Body of pancreas (tissue), 4 donors: ENCODE results near the gene RGS1. TPM values are rescaled to one million over a fixed set of nuclear protein-coding genes. Genes with fewer than 3 reads are reported as not detected.

Experiments
- ATAC-seq: fragments of 150-250 bp; one replicate; pipeline ENCODE4 v1.9.1; 2016
- DNase-seq, 4 donors: peaks; one replicate each; pipeline ENCODE4 v3.0.0-alpha.2; 2019
- H3K27ac ChIP-seq, 4 donors: fragments of 200-600 bp; sonication (generic); 1 replicate in 3 of 4; 2 replicates in 1 of 4; pipeline versions ENCODE4 v1.5.1 to v1.6.1; 2016 to 2019; ENCODE audit warnings: mild to moderate bottlenecking in 1 of 4, mixed read lengths in 1 of 4, moderate library complexity in 1 of 4
- H3K27me3 ChIP-seq, 2 donors: fragments of 200-600 bp; sonication (generic); one replicate each; pipeline ENCODE4 v1.6.0; 2016; ENCODE audit warnings: mild to moderate bottlenecking in 1 of 2
- H3K36me3 ChIP-seq, 2 donors: fragments of 200-600 bp; sonication (generic); replicated peaks in 1 of 2; 2 replicates each; pipeline ENCODE4 v1.5.1; 2016; ENCODE audit warnings: low read depth in 2 of 2; ENCODE audit not compliant: insufficient read depth in 1 of 2
- H3K4me1 ChIP-seq: fragments of 200-600 bp; sonication (generic); one replicate; pipeline ENCODE4 v1.6.0; 2016
- H3K4me3 ChIP-seq, 2 donors: fragments of 200-600 bp; sonication (generic); 1 replicate in 1 of 2; 2 replicates in 1 of 2; pipeline ENCODE4 v1.5.1; 2016 to 2019
- H3K9me3 ChIP-seq, 3 donors: fragments of 200-600 bp; sonication (generic); 1 replicate in 2 of 3; 2 replicates in 1 of 3; pipeline ENCODE4 v1.5.1; 2016
- CTCF ChIP-seq, 7 experiments: fragments of 450-650 bp in 4 of 7; fragments of 200-600 bp in 3 of 7; sonication (generic) in 3 of 7; IDR thresholded peaks; one replicate each; pipeline ENCODE4 v1.5.1; 2016 to 2019; ENCODE audit warnings: antibody characterized with exemption in 7 of 7
- POLR2A ChIP-seq, 3 donors: fragments of 450-650 bp; IDR thresholded peaks; one replicate each; pipeline ENCODE4 v1.6.1; 2016; ENCODE audit warnings: antibody characterized with exemption in 3 of 3, mild to moderate bottlenecking in 2 of 3
- WGBS, 2 donors: methylation state at CpG; one replicate each; pipeline ENCODE4 v1.1.5; 2017; 5-methylcytosine and 5-hydroxymethylcytosine counted together
- intact Hi-C: fragments of 100-400 bp; cut with DNase I; formaldehyde crosslinking; loops from one replicate; pipeline ENCODE4 v1.15.1; 2023
- total RNA-seq, 2 donors: library from RNA; depleted of rRNA; stranded (reverse); fragments of >200 nt; gene quantifications; one replicate each; pipeline ENCODE4 v1.1.0, GENCODE V29; 2016

RGS1 gene
- total RNA-seq, 2 donors from 2014 or later = 0.99 to 10.4 TPM

GRCh38 chr1:192610112-192610889, 34.7 kb downstream of the RGS1 start:
- ATAC-seq (no peak), DNase-seq (no peak)
- no peaks in the 10 kb centered on the region for H3K4me1 ChIP-seq

GRCh38 chr1:192615055-192615454, 39.5 kb downstream of the RGS1 start:
- Histone ChIP-seq H3K4me3 (no peak overlapping the region), H3K36me3 (no peaks in the 10 kb centered on the region), H3K4me1 (no peaks in the 10 kb centered on the region), H3K27ac (no peak overlapping the region), H3K9me3 (no peaks in the 10 kb centered on the region), H3K27me3 (no peaks in the 10 kb centered on the region)
- no peak for ATAC-seq
- WGBS, 2 donors = 97 to 100% methylated on average over 1 of the region's 1 CpG
- intact Hi-C loops = no loop called here
- TF ChIP-seq POLR2A (IDR thresholded peaks at IDR 0.05) = no peak
- no peak for TF ChIP-seq CTCF (IDR thresholded peaks at IDR 0.05)
- DNase-seq = no peak

More at GRCh38 chr1:192610112-192610889, 34.7 kb downstream of the RGS1 start:
- Histone ChIP-seq H3K36me3 (no peaks in the 10 kb centered on the region), H3K4me3 (no peak overlapping the region), H3K9me3 (no peaks in the 10 kb centered on the region), H3K27me3 (no peaks in the 10 kb centered on the region), H3K27ac (no peak overlapping the region)
- TF ChIP-seq CTCF (IDR thresholded peaks at IDR 0.05) = peak; percentile 33 to 73 (median 63)
- TF ChIP-seq POLR2A (IDR thresholded peaks at IDR 0.05) = no peak
- intact Hi-C loops = no loop called here
- 15 to 24% methylated on average over 3 of the region's 3 CpGs for WGBS, 2 donors

GRCh38 chr1:192620071-192620635, 44.6 kb downstream of the RGS1 start:
- Histone ChIP-seq H3K27ac (no peak overlapping the region), H3K9me3 (no peaks in the 10 kb centered on the region), H3K27me3 (no peaks in the 10 kb centered on the region), H3K4me3 (no peak overlapping the region), H3K36me3 (no peaks in the 10 kb centered on the region), H3K4me1 (no peaks in the 10 kb centered on the region)
- intact Hi-C loops = no loop called here
- DNase-seq (no peak), ATAC-seq (no peak)
- TF ChIP-seq POLR2A (IDR thresholded peaks at IDR 0.05) = no peak
- no peak for TF ChIP-seq CTCF (IDR thresholded peaks at IDR 0.05)

GRCh38 chr1:192626366-192627179, 51.0 kb downstream of the RGS1 start:
- TF ChIP-seq CTCF (IDR thresholded peaks at IDR 0.05) = no peak
- TF ChIP-seq POLR2A (IDR thresholded peaks at IDR 0.05) = no peak
- intact Hi-C loops = no loop called here
- Histone ChIP-seq H3K36me3 (no peaks in the 10 kb centered on the region), H3K9me3 (no peaks in the 10 kb centered on the region), H3K27ac (no peak overlapping the region), H3K4me1 (peaks cover 12% of the 10 kb centered on the region), H3K27me3 (no peaks in the 10 kb centered on the region), H3K4me3 (no peak overlapping the region)
- 37 to 40% methylated on average over 3 of the region's 3 CpGs for WGBS, 2 donors
- ATAC-seq (no peak), DNase-seq (no peak)
